NB4 (cell line): ENCODE data around the gene PDXP.

ENCODE experiments used
- MYC ChIP-seq: IDR thresholded peaks from 2 replicates; pipeline ENCODE4 v1.6.1; 2011; ENCODE audit warnings: low read depth, low read length
- POLR2A ChIP-seq: IDR thresholded peaks from 2 replicates; pipeline ENCODE4 v1.6.1; 2011; ENCODE audit warnings: mild to moderate bottlenecking; ENCODE audit not compliant: insufficient read length; ENCODE audit errors: extremely low read depth
- TF ChIP-seq, protein P1 (sequence below): IDR thresholded peaks from one replicate; pipeline ENCODE4 v1.5.1; 2012; ENCODE audit warnings: low read depth, low read length
- TF ChIP-seq, protein P2 (sequence below): IDR thresholded peaks from 2 replicates; pipeline ENCODE4 v1.6.1; 2011; ENCODE audit warnings: low read depth, low read length

DNA sequence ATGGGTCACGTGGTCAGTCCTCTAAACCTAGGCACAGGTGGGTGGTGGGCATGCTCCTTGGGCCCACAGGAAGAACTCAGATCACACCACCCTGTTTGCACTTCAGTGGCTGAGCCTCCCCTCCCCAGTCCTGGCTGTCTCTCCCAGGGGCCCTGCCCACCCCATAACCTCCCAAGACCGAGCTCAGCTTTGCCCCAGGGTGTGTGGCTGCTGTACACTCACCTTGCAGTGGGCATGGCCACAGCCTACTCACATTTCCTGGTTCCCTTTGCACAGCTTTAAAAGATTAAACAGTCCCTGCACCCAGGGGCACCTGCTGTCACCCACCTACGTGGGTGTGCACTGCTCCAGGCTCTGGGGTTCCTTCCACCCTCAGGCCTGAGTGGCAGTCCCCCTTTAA is 52.2 kb downstream of the PDXP start:
- TF ChIP-seq, protein P1, sequence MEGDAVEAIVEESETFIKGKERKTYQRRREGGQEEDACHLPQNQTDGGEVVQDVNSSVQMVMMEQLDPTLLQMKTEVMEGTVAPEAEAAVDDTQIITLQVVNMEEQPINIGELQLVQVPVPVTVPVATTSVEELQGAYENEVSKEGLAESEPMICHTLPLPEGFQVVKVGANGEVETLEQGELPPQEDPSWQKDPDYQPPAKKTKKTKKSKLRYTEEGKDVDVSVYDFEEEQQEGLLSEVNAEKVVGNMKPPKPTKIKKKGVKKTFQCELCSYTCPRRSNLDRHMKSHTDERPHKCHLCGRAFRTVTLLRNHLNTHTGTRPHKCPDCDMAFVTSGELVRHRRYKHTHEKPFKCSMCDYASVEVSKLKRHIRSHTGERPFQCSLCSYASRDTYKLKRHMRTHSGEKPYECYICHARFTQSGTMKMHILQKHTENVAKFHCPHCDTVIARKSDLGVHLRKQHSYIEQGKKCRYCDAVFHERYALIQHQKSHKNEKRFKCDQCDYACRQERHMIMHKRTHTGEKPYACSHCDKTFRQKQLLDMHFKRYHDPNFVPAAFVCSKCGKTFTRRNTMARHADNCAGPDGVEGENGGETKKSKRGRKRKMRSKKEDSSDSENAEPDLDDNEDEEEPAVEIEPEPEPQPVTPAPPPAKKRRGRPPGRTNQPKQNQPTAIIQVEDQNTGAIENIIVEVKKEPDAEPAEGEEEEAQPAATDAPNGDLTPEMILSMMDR = no peak
- TF ChIP-seq POLR2A (no peak), MYC (no peak)
- TF ChIP-seq, protein P2, sequence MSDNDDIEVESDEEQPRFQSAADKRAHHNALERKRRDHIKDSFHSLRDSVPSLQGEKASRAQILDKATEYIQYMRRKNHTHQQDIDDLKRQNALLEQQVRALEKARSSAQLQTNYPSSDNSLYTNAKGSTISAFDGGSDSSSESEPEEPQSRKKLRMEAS = no peak
